Epithelial cell of esophagus (primary cell): ENCODE results near the gene SLC2A2.

ENCODE experiments used
- DNase-seq: peaks from one replicate; pipeline ENCODE4 v3.0.0; 2010; ENCODE audit warnings: low read depth
- H3K4me3 ChIP-seq: 2 replicates; pipeline ENCODE4 v1.5.1; 2011; ENCODE audit warnings: mild to moderate bottlenecking, low read length, control low read depth
- CTCF ChIP-seq: IDR thresholded peaks from 2 replicates; pipeline ENCODE4 v1.5.1; 2011; ENCODE audit warnings: low read depth, mild to moderate bottlenecking, low read length, control low read depth, inconsistent platforms; ENCODE audit not compliant: insufficient read depth; ENCODE audit errors: missing control alignments

Gene SLC2A2

GRCh38 chr3:171026597-171027293 is at the start of gene SLC2A2:
Gene SLC2A2 (minus strand): TSS chr3:171026720. CDS start chr3:171026670, 50 bp downstream.
- DNase-seq, result no peak

DNA sequence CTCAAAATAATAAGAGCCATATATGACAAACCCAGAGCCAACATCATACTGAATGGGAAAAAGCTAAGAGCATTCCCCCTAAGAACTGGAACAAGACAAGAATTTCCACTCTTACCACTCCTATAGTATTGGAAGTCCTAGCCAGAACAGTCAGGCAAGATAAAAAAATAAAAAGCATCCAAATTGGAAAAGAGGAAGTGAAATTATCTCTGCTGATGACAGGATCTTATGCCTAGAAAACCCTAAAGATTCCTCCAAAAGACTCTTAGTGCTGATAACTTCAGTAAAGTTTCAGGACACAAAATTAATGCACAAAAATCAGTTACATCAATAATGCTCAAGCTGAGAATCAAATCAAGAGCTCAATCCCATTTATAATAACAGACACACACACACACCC is 45.9 kb upstream of the SLC2A2 start:
- DNase-seq, result no peak
- TF ChIP-seq CTCF, result no peak
- H3K4me3 ChIP-seq, result no peak overlapping the region

More at GRCh38 chr3:171026597-171027293, at the start of gene SLC2A2:
- no peak within 1 kb of the TSS for H3K4me3 ChIP-seq
- TF ChIP-seq CTCF, result no peak

GRCh38 chr3:171068658-171069057 is 42.1 kb upstream of the SLC2A2 start:
- H3K4me3 ChIP-seq, result no peak overlapping the region
- no peak for TF ChIP-seq CTCF
- no peak for DNase-seq

DNA sequence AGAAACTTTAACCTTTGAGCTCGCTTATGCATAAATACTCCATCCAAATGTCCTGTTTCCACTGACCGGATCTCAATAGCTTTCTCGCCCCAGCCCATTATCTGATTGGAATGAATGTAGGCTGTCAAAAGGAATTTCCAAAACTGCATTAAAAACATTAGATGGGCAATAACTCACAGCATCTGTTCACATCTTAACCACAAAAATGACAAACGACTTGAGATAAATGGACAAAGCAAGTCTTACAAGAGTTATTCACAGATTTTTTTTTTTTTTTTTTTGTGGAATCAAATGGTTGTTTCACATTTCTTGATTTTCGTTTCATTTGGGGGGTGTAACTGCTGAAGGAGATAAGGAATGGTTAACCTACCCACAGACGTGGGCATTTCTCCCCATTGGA is 39.7 kb upstream of the SLC2A2 start:
- no peak for TF ChIP-seq CTCF
- no peak overlapping the region for H3K4me3 ChIP-seq

DNA sequence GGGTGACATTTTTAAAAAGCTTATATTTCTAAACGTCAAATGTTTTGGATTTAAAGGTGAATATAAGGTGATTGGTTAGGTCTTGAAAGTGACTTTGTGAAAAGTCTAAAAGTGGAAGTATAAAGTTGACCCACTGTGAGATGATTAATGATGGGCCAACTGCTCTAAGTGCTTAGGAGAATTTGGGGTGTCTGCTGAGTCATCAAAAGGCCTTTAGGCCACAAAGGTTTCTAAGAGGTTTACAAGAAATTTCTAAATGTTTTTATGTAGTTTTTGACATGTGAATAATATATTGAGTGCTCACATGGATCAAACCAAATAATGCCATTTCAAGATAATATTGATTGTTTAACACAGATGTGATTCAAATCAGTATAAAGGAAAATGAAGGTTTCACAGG is 39.2 kb upstream of the SLC2A2 start:
- no peak overlapping the region for H3K4me3 ChIP-seq
- no peak for DNase-seq
- no peak for TF ChIP-seq CTCF

More for the DNA sequence above, 39.7 kb upstream of the SLC2A2 start:
- DNase-seq, result no peak

DNA sequence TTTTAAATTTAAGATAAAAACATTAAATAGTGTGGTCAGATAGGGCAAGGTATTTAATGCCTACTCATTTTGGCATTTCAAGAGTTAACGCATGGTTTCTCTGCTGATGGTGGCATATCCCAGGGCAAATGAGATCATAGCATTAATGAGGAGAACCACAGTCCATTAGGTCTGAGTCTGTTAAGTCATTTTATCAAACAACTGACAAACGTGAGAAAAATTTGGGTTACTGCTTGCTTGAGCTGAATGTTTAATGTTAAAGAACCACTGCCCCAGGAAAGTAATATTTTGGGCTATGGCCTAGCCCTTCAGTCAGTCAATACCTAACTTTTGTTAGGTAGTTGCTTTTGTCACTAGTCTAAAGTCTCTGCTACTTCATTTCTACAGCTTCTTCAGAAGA is 37.9 kb upstream of the SLC2A2 start:
- no peak for DNase-seq
- no peak for TF ChIP-seq CTCF
- H3K4me3 ChIP-seq, result no peak overlapping the region

DNA sequence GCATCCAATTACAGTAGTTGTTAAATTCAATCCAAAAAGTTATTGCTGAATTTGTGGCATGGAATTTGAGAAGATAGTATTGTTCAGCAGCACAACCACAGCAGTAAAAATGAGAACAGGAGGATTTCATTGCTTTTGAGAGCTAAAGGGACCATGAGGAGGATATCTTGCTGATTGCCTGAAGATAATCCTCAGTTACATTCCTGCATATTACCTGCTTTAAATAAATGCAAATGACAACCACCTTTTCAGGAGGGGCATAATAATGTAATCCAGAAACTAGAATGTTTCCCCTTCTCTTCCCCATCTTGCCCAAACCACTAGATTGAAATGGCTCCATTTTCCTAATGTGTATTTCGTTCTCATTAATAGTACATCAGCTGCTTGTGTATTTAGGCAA is 35.2 kb upstream of the SLC2A2 start:
- no peak for TF ChIP-seq CTCF
- DNase-seq, result no peak
- no peak overlapping the region for H3K4me3 ChIP-seq
